ENCODE measurements around the gene CCDC170.

Gene CCDC170

GRCh38 chr6:151481786-151482185 is 12.0 kb upstream of the CCDC170 start:
- Histone ChIP-seq H3K4me2 (peak overlapping the region; percentile 55 to 79 (median 68)), H3K4me1 (peaks cover 18 to 89% (median 29%) of the 10 kb centered on the region in 10 experiments)

DNA sequence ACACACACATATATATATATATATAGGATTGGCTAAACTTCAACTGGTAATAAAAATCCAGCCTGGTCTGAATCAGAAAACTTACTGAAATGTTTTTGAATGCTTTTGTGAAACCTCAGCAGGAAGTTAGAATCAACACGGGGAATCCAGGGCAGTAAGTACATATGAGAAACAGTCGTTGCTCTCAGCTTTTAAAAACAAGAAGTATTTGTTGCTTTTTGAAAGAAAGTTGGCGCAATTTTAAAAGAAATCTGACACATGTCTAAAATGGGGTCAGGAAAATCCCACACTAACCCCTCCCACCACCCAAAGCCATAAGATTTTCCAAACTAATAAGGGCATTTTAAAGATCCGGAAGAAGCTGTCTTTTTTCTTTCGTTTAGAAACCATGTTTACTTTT is 11.5 kb upstream of the CCDC170 start:
- TF ChIP-seq Cebpa-rat (IDR thresholded peaks at IDR 0.05), result no peak; a peak in 1 of 22 replicates
- peak overlapping the region; percentile 8 to 97 (median 76); a peak in 20 of 22 replicates for H3K27ac ChIP-seq
- no peaks in the 10 kb centered on the region for H4K20me1 ChIP-seq
- no peaks in the 10 kb centered on the region for H3K27me3 ChIP-seq
- H3K9me3 ChIP-seq (replicated peaks in 1 of 11), result peaks cover 0 to 32% (median 5%) of the 10 kb centered on the region in 11 experiments; a peak in 9 of 22 replicates
- peak overlapping the region; percentile 28 to 90 (median 65); a peak in 21 of 22 replicates for H3K4me2 ChIP-seq
- peaks cover 0 to 7% (median 0%) of the 10 kb centered on the region in 11 experiments; a peak in 1 of 22 replicates for H3K36me3 ChIP-seq
- H3K4me3 ChIP-seq, result no peak overlapping the region
- peaks cover 18 to 90% (median 29%) of the 10 kb centered on the region in 10 experiments for H3K4me1 ChIP-seq
- peak overlapping the region in 9 of 11 experiments; percentile 2 to 84 (median 68); a peak in 13 of 22 replicates for H3K9ac ChIP-seq

More at GRCh38 chr6:151481786-151482185, 12.0 kb upstream of the CCDC170 start:
- Histone ChIP-seq H3K27ac (peak overlapping the region; percentile 2 to 97 (median 73); a peak in 20 of 22 replicates), H3K9ac (peak overlapping the region in 9 of 11 experiments; percentile 30 to 84 (median 57); a peak in 16 of 22 replicates), H3K36me3 (peaks cover 0 to 7% (median 0%) of the 10 kb centered on the region in 11 experiments; a peak in 1 of 22 replicates), H3K4me3 (peak overlapping the region in 1 of 10 experiments; percentile 46; a peak in 1 of 20 replicates), H3K27me3 (no peaks in the 10 kb centered on the region), H4K20me1 (no peaks in the 10 kb centered on the region), H3K9me3 (replicated peaks in 1 of 11) (peaks cover 0 to 32% (median 3%) of the 10 kb centered on the region in 11 experiments; a peak in 9 of 22 replicates)
- no peak for TF ChIP-seq Cebpa-rat (IDR thresholded peaks at IDR 0.05)

- no peaks in the 10 kb centered on the region for H4K20me1 ChIP-seq
- peaks cover 0 to 32% (median 5%) of the 10 kb centered on the region in 11 experiments; a peak in 9 of 22 replicates for H3K9me3 ChIP-seq (replicated peaks in 1 of 11)
- H3K9ac ChIP-seq, result peak overlapping the region in 3 of 11 experiments; percentile 79 to 84 (median 81); a peak in 5 of 22 replicates
- no peak overlapping the region for H3K4me3 ChIP-seq
- H3K36me3 ChIP-seq, result peaks cover 0 to 7% (median 0%) of the 10 kb centered on the region in 11 experiments; a peak in 1 of 22 replicates
- H3K27me3 ChIP-seq, result no peaks in the 10 kb centered on the region
- peaks cover 18 to 88% (median 29%) of the 10 kb centered on the region in 10 experiments for H3K4me1 ChIP-seq
- peak overlapping the region in 4 of 11 experiments; percentile 65 to 90 (median 87); a peak in 8 of 22 replicates for H3K4me2 ChIP-seq
- no peak for TF ChIP-seq Cebpa-rat (IDR thresholded peaks at IDR 0.05)
- peak overlapping the region in 4 of 11 experiments; percentile 90 to 97 (median 94); a peak in 8 of 22 replicates for H3K27ac ChIP-seq
Observed at GRCh38 chr6:151483994-151484393, 9.8 kb upstream of the CCDC170 start.

DNA sequence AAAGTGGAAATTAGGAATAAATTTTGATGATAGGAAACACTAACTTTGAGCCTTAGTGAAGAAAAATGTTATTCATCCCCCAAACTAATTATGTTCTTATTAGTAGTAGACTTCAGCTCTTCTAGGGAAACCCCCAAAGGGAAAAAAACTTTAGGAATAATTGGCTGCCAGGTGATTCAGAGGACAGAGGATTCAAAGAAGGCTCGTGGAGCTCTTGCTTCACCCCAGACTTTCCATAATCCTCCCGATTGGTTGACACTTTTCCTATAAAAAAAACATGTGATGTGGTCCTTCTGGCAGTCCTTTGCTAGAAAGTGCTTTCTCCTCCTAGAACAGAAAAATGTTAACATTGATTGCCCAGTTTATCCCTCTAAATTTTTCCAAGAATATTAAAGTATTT is 5.6 kb upstream of the CCDC170 start:
- TF ChIP-seq Cebpa-rat (IDR thresholded peaks at IDR 0.05), result no peak
- no peak overlapping the region for H3K4me3 ChIP-seq
- no peak overlapping the region for H3K27ac ChIP-seq
- H3K9ac ChIP-seq, result no peak overlapping the region
- H3K9me3 ChIP-seq (replicated peaks in 1 of 11), result peaks cover 0 to 13% (median 3%) of the 10 kb centered on the region in 11 experiments; a peak in 15 of 22 replicates
- 0 out of 22 replicates have a peak overlapping the region, but pooled peaks of 2 of the 11 experiments have one; percentile 1 to 24 for H3K4me2 ChIP-seq
- H4K20me1 ChIP-seq, result no peaks in the 10 kb centered on the region
- H3K36me3 ChIP-seq, result no peaks in the 10 kb centered on the region
- peaks cover 0 to under 1% (median 0%) of the 10 kb centered on the region in 11 experiments; a peak in 1 of 22 replicates for H3K27me3 ChIP-seq
- peaks cover 0 to 64% (median 3%) of the 10 kb centered on the region in 10 experiments; a peak in 12 of 20 replicates for H3K4me1 ChIP-seq

DNA sequence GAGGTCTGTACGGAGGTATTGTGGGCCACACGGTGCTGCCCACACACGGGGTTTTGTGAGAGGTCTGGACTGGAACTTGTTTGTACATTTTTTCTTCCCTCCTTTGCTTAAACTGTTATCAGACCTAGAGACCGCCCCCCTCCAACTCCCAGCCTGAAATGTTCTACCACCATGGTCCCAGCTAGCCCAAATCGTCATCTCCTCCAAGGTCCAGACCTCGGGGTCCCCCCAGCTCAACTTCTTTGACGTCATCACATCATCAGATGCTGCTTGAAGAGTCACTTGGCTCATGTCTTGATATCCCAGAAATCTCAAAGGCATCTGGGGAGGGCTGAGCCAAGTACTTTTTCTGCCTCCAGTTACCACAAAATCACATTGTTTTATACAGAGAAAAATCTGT is 2.8 kb upstream of the CCDC170 start:
- Histone ChIP-seq H4K20me1 (no peaks in the 10 kb centered on the region), H3K4me1 (peaks cover 0 to 44% (median 0%) of the 10 kb centered on the region in 10 experiments; a peak in 6 of 20 replicates), H3K9ac (no peak overlapping the region), H3K4me3 (no peak overlapping the region), H3K27ac (peak overlapping the region in 1 of 11 experiments; percentile 2; a peak in 1 of 22 replicates), H3K4me2 (peak overlapping the region in 1 of 11 experiments; percentile 50; a peak in 2 of 22 replicates), H3K36me3 (peaks cover 0 to 10% (median 0%) of the 10 kb centered on the region in 11 experiments; a peak in 2 of 22 replicates), H3K27me3 (peaks cover 0 to 15% (median 12%) of the 10 kb centered on the region in 11 experiments; a peak in 15 of 22 replicates), H3K9me3 (replicated peaks in 1 of 11) (peaks cover 15 to 41% (median 19%) of the 10 kb centered on the region in 11 experiments)
- TF ChIP-seq Cebpa-rat (IDR thresholded peaks at IDR 0.05), result no peak

DNA sequence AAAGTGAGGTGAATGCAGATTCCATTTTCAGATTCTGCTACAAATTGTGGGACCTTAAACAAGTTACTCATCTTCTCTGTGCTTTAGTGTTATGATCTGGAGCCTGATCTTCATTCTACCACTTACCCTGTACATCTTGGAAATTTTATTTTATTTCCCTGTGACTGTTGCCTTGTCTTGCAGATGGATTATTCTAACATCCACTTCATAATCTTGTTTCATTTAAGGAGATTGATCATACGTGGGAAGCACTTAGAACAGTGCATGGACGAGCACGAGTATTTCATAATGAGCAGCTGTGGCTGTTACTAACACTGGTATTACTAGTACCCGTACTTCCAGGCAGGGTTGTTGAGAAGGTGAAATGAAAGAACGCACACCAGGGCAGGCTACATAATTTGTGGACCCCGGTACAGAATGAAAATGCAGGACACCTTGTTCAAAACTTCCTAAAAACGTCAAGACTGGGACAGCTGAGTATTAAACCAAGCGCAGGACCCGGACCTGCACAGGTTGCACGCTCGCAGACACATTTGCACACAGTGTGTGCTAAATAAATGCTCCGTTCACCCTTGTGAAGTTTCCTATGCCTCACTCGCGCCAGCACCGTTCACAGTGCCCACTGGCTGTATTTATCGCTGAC is 535 bp upstream of the CCDC170 start:
- H3K4me3 ChIP-seq, result no peak overlapping the region
- TF ChIP-seq Cebpa-rat (IDR thresholded peaks at IDR 0.05), result no peak
- no peak overlapping the region for H3K9ac ChIP-seq

DNA sequence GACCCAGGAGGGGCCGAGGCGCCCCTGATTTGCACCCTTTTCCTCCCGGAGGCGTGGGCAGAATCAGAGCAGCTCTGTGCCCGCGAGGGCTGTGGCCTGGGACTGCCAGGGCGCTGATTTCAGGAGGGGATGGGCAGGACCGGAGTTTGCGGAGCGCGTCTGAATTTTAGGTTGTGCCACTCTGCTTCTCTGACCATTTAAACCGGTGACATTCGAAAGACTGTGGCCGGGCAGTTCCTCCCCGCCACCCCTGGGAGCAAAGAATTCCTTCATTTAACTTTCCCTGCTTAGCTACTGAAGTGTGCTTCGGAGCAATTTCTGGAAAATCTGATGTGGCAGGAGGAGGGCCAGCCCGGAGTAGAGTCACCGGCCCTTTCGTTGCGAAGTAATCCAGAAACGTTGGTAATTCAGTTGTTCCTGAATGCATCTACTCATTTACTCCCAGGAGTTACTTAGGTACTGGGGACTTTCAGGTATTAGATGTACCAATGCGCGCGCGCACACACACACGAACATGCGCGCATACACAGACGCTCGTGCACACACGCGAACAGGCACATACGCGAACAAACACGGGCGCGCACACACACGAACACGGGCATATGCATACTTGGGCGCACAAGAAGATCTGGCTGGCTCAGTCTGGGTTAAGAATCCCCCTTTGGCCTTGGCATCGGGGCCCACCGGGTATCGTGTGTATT is 568 bp downstream of the CCDC170 start:
- H3K27ac ChIP-seq, result no peak overlapping the region
- peaks cover 15 to 33% (median 18%) of the 10 kb centered on the region in 11 experiments for H3K9me3 ChIP-seq (replicated peaks in 1 of 11)
- peaks cover 0 to 15% (median 12%) of the 10 kb centered on the region in 11 experiments; a peak in 15 of 22 replicates for H3K27me3 ChIP-seq
- no peak overlapping the region for H3K9ac ChIP-seq
- H4K20me1 ChIP-seq, result no peaks in the 10 kb centered on the region
- peaks cover 0 to 53% (median 25%) of the 10 kb centered on the region in 10 experiments; a peak in 16 of 20 replicates for H3K4me1 ChIP-seq
- peak overlapping the region in 1 of 10 experiments; percentile 14; a peak in 1 of 20 replicates for H3K4me3 ChIP-seq
- H3K4me2 ChIP-seq, result peak overlapping the region in 1 of 11 experiments; percentile 15; a peak in 1 of 22 replicates
- peaks cover 0 to 10% (median 0%) of the 10 kb centered on the region in 11 experiments; a peak in 2 of 22 replicates for H3K36me3 ChIP-seq
- no peak for TF ChIP-seq Cebpa-rat (IDR thresholded peaks at IDR 0.05)

More for the DNA sequence above, 535 bp upstream of the CCDC170 start:
- no peak overlapping the region for H3K27ac ChIP-seq
- H3K27me3 ChIP-seq, result peaks cover 0 to 15% (median 12%) of the 10 kb centered on the region in 11 experiments; a peak in 15 of 22 replicates
- H3K36me3 ChIP-seq, result peaks cover 0 to 10% (median 0%) of the 10 kb centered on the region in 11 experiments; a peak in 2 of 22 replicates
- no peaks in the 10 kb centered on the region for H4K20me1 ChIP-seq
- H3K4me1 ChIP-seq, result peaks cover 0 to 45% (median 14%) of the 10 kb centered on the region in 10 experiments; a peak in 16 of 20 replicates
- H3K9me3 ChIP-seq (replicated peaks in 1 of 11), result peaks cover 15 to 35% (median 18%) of the 10 kb centered on the region in 11 experiments
- H3K4me2 ChIP-seq, result no peak overlapping the region

DNA sequence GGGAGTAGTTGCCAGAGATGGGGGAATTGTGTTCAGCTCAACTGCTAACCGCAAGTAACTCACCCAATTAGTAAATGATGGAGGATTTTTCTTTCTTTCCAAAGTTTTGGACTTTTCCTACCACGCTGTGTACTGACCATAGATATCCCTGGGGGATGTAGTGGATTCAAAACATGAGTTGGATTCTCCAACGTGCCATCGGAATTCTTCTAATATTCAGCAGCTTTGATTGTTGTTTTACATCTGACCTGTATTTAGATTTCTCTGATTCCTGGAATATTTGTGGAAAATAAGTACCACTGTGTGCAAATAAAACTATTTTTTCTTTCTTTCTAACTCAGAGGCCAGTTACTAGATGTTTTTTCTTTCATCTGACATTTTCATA is 1.1 kb downstream of the CCDC170 start:
- H3K9ac ChIP-seq, result no peak overlapping the region
- no peak overlapping the region for H3K4me3 ChIP-seq
- H3K9me3 ChIP-seq (replicated peaks in 1 of 11), result peaks cover 15 to 34% (median 18%) of the 10 kb centered on the region in 11 experiments
- H3K36me3 ChIP-seq, result peaks cover 0 to 10% (median 0%) of the 10 kb centered on the region in 11 experiments; a peak in 2 of 22 replicates
- no peak for TF ChIP-seq Cebpa-rat (IDR thresholded peaks at IDR 0.05)
- H3K27ac ChIP-seq, result no peak overlapping the region
- no peak overlapping the region for H3K4me2 ChIP-seq
- H4K20me1 ChIP-seq, result no peaks in the 10 kb centered on the region
- peaks cover 0 to 58% (median 30%) of the 10 kb centered on the region in 10 experiments; a peak in 16 of 20 replicates for H3K4me1 ChIP-seq
- peaks cover 0 to 15% (median 12%) of the 10 kb centered on the region in 11 experiments; a peak in 15 of 22 replicates for H3K27me3 ChIP-seq

All from BLaER1 treated with 17β-estradiol and CSF1 and Interleukin-3, amounts not matched to agents 10 nM and 100 nM (cell line).